HUES64 (cell line): ENCODE results near the gene SLC37A1.
"Not testable (repeated sequence)": the region's sequence is repeated elsewhere in the genome, so short reads cannot be mapped to it uniquely, and the experiment has no call there.

Experiments
- H3K27ac ChIP-seq: 2 replicates; pipeline ENCODE4 v1.7.0; 2013; ENCODE audit warnings: low read depth, low read length, inconsistent platforms
- H3K27me3 ChIP-seq: 2 replicates; pipeline ENCODE4 v1.6.1; 2013; ENCODE audit warnings: mild to moderate bottlenecking, low read length; ENCODE audit not compliant: insufficient read depth
- H3K36me3 ChIP-seq: 2 replicates; pipeline ENCODE4 v1.6.1; 2013; ENCODE audit warnings: mild to moderate bottlenecking, low read length; ENCODE audit not compliant: insufficient read depth
- H3K4me1 ChIP-seq: 2 replicates; pipeline ENCODE4 v1.6.1; 2013; ENCODE audit warnings: mild to moderate bottlenecking, low read length, moderate library complexity; ENCODE audit not compliant: insufficient read depth
- H3K4me3 ChIP-seq: 2 replicates; pipeline ENCODE4 v1.5.1; 2013; ENCODE audit warnings: mild to moderate bottlenecking, low read length, moderate library complexity
- H3K9ac ChIP-seq: 2 replicates; pipeline ENCODE4 v1.6.1; 2013; ENCODE audit warnings: mild to moderate bottlenecking, low read depth, low read length
- H3K9me3 ChIP-seq: 2 replicates; pipeline ENCODE4 v1.6.1; 2013; ENCODE audit warnings: low read depth, low read length; ENCODE audit not compliant: insufficient read depth
- WGBS: fragments of 150-250, 120-280 bp; methylation state at CpG from one replicate; pipeline ENCODE4 v1.1.7; 2013; ENCODE audit warnings: missing lambda C conversion rate; 5-methylcytosine and 5-hydroxymethylcytosine counted together

SLC37A1 gene

DNA sequence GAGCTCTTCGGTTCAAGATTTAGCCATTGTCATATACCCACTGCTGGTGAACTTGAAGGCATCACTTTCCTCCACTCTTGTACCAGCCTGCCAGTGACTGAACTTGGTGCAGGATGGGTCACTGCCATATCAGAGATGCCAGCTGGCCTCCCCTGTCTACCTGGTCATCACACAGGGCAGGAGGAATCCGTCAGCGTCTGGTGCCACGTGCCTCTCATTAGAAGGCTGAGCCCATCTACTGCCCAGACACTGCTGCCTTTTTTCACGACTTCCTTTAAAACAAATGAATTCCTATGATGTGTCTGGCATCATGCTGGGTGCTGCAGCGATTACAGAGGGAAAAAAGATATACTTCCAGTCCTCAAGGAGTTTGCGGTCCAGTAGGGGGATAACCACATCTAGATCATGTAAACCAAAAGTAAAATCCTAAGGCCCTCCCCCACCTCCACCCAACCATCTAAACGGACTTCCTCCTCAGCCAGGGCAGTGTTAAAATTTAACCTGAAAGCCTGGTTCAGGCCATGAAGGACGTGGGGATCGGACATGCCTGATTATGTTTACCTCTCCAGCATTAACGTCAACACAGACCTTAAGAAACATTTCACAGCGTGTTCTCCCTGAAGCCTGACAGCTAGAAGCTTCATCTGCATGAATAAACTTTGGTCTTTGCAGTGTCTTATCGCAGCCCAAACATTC, 110.6 kb downstream of the SLC37A1 start:
- Histone ChIP-seq H3K4me1 (0 out of 2 replicates have a peak, but pooled peaks cover 4% of the 10 kb centered on the region), H3K27ac (no peak overlapping the region), H3K9ac (no peak overlapping the region), H3K36me3 (no peaks in the 10 kb centered on the region), H3K4me3 (no peak overlapping the region), H3K9me3 (no peaks in the 10 kb centered on the region), H3K27me3 (peaks cover 9% of the 10 kb centered on the region; the same call in 1 of the 2 replicates)
- 71% methylated on average over 13 of the region's 13 CpGs for WGBS

DNA sequence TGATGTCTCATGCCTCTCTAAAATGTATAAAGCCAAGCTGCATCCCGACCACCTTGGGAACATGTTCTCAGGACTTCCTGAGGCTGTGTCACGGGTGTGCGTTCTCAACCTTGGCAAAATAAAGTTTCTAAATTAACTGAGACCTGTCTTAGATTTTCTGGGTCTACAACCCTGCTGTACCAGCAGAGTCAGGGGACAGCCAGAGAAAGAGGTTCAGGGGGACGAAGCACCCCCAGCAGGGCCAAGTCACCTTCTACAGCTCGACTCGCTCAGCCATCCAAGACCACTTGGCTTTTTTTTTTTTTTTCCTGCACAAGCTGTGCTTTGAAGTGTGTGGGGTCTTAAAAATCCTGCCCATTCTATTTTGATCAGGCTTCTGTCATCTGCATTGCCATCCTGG, 111.3 kb downstream of the SLC37A1 start:
- Histone ChIP-seq H3K4me1 (0 out of 2 replicates have a peak, but pooled peaks cover 4% of the 10 kb centered on the region), H3K27ac (no peak overlapping the region), H3K36me3 (no peaks in the 10 kb centered on the region), H3K9ac (no peak overlapping the region), H3K27me3 (peaks cover 7% of the 10 kb centered on the region; the same call in 1 of the 2 replicates), H3K9me3 (no peaks in the 10 kb centered on the region), H3K4me3 (no peak overlapping the region)
- WGBS: 88% methylated on average over 6 of the region's 6 CpGs

DNA sequence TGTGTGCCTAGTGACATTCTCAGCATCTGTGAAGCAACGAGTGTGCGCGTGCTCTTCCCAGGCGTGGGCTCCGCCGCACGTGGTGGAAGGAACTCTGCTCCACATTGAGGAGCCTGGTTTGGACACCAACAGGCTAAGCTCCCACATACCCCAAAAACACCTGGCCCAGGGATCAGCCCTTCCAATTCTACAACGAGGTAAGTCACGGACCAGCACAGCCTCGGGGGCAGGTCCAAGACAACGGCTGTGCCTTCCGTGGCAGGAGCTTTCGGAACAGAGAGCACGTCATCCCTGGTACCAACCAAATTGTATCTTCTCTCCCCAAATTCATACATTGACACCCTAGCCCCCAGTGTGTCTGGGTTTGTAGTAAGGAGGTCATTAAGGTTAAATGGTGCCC, 112.5 kb downstream of the SLC37A1 start:
- H3K27me3 ChIP-seq: peaks cover 7% of the 10 kb centered on the region; the same call in 1 of the 2 replicates
- 0 out of 2 replicates have a peak, but pooled peaks cover 4% of the 10 kb centered on the region for H3K4me1 ChIP-seq
- WGBS: 95% methylated on average over 14 of the region's 14 CpGs
- no peaks in the 10 kb centered on the region for H3K36me3 ChIP-seq
- no peak overlapping the region for H3K27ac ChIP-seq
- H3K9me3 ChIP-seq: no peaks in the 10 kb centered on the region
- no peak overlapping the region for H3K9ac ChIP-seq
- no peak overlapping the region for H3K4me3 ChIP-seq

DNA sequence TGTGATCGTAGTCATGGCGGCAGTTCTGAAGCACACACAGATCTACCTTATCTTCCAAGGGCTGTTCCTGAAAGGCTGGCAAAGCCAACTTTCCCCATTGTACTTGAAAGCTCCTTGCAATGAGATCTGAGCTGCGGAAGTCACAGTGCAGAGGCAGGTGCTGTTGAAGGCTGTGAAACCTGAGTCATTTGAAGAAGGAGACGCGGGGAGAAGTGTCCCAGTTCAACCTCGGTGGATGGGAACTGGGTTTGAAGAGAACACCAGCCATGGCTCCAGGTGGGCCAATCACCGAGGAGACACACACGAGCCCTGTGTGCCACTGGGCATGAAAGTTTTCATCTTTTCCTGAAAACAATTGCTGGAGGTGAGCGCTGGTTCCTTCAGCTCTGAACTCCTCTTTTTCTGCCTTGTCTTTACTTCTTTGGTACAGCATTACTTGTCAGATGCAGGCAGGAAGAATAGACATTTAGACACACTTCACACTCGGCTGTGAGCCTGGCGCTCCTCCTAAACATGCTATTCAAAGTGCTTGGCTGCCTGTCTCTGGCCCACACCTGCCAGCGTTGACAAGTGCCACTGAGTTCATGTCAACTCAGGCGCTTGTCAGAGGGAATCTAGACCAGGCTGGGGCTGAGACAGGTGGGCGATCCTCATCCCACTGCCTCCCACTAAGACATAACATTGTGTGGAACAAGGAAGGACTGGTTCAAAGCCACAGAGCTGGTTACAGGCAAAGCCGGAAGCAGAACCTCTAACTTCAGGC, 114.1 kb downstream of the SLC37A1 start:
- Histone ChIP-seq H3K4me3 (no peak overlapping the region), H3K9me3 (no peaks in the 10 kb centered on the region), H3K27ac (no peak overlapping the region), H3K9ac (no peak overlapping the region), H3K4me1 (no peaks in the 10 kb centered on the region), H3K27me3 (peaks cover 7% of the 10 kb centered on the region; the same call in 1 of the 2 replicates), H3K36me3 (no peaks in the 10 kb centered on the region)
- 93% methylated on average over 15 of the region's 15 CpGs for WGBS

DNA sequence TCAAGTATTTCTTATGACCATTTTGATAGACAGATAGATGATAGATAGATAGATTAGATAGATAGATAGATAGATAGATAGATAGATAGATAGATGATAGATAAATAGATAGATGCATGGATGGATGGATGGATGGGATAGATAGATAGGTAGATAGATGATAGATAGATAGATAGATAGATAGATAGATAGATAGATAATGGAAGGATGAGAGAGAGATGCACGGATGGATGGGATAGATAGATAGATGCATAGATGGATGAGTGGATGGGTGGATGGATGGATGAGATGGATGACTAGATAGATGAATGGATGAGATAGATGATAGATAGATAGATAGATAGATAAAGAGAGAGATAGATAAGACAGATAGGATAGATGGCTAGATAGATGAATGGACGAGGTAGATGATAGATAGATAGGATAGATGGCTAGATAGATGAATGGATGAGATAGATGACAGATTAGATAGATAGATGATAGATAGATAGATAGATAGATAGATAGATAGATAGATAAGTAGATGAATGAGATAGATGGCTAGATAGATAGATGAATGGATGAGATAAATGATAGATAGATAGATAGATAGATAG, 114.9 kb downstream of the SLC37A1 start:
- WGBS: 87% methylated on average over 2 of the region's 2 CpGs
- H3K4me1 ChIP-seq, H3K27me3 ChIP-seq, H3K9ac ChIP-seq, H3K27ac ChIP-seq, H3K4me3 ChIP-seq, H3K36me3 ChIP-seq, H3K9me3 ChIP-seq: not testable (repeated sequence)

DNA sequence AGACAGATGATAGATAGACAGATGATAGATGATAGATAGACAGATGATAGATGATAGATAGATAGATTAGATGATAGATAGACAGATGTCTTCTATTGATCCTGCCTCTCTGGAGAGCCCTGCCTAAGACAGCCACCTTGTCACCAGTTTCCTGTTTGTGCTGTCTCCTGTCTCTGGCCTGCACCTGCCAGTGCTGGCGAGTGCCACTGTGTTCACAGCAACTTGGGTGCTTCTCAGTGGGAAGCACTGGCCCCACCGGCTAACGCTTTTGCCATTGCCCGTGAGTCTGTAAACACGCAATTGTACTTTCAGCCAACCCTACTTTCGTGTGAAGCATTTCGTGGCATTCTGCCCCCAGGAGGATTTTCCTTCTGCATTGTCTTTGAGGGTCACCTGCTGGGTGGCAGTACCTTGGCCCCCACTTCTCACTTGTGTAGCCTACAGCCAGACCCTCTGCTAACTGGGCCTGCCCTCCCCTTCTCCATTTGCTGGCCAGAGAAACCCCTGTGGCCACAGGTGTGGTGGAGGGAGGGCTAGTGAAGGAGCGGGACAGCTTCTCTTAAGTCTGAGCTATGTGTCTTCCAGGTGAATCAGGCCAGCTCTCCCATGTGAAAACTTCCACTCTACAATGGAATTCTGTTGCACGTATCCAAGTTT, 116.4 kb downstream of the SLC37A1 start:
- Histone ChIP-seq H3K9me3 (no peaks in the 10 kb centered on the region), H3K27ac (no peak overlapping the region), H3K36me3 (no peaks in the 10 kb centered on the region), H3K4me1 (no peaks in the 10 kb centered on the region), H3K4me3 (no peak overlapping the region), H3K9ac (no peak overlapping the region), H3K27me3 (peaks cover 7% of the 10 kb centered on the region; the same call in 1 of the 2 replicates)
- WGBS: 87% methylated on average over 9 of the region's 9 CpGs

DNA sequence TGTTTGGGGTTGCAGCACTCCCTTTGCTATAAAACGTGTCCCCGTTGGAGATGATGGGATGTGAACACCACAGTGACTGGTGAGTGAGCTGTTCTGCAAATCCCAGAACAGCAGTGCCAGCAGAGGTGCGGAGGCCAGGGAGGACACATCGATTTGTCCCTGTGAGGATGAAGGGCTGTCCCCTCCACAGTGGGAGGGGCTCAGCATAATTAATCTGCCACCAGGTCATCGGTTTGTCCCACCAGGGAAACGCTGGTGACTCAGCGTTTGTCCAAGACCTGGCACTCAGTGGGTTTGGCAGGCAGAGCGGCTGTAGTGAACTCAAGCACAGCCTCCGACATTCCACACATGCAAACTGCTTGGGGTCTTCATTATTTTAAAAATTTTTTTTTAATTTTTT, 117.0 kb downstream of the SLC37A1 start:
- H3K27me3 ChIP-seq: peaks cover 7% of the 10 kb centered on the region; the same call in 1 of the 2 replicates
- WGBS: 81% methylated on average over 9 of the region's 9 CpGs
- H3K36me3 ChIP-seq: no peaks in the 10 kb centered on the region
- H3K4me3 ChIP-seq: no peak overlapping the region
- H3K4me1 ChIP-seq: no peaks in the 10 kb centered on the region
- no peak overlapping the region for H3K9ac ChIP-seq
- no peaks in the 10 kb centered on the region for H3K9me3 ChIP-seq
- no peak overlapping the region for H3K27ac ChIP-seq
